ENCODE data around the gene SCFD1. TPM values are rescaled to one million over a fixed set of nuclear protein-coding genes. Genes with fewer than 3 reads are reported as not detected.

Gene SCFD1
- total and polyA plus RNA-seq, 8 donors: 28.1 to 247 (median 71.0) TPM

DNA sequence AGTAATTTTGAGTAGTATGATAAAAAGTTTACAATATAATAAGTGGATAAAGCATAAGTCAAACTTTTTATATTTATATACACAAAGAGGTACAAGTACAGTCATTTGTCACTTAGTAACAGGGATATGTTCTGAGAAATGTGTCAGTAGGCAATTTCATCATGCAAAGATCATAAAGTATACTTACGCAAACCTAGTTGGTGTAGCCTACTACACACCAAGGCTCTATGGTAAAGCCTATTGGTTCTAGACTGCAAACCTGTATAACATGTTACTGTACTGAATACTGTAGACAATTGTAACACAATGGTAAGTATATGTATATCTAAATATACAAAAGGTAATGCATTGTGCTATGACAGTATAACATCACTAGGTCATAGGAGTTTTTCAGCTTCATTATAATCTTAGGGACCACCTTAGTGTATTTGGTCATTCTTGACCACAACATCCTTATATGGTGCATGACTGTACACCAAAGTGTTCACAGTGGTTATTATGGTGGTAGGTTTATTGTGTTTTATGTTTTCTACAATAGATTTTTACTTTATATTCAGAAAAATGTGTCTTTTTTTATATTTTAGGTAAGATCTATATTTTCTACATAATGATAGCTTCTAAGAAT, 14.9 kb upstream of the SCFD1 start:
- no peak overlapping the region for H3K27ac ChIP-seq
- H3K9me3 ChIP-seq: no peaks in the 10 kb centered on the region
- WGBS, 5 donors: 95 to 100% (median 97%) methylated on average over 1 of the region's 1 CpG
- peaks cover 8 to 17% (median 16%) of the 10 kb centered on the region in 4 donors for H3K4me1 ChIP-seq
- no peak for TF ChIP-seq POLR2AphosphoS5 (IDR thresholded peaks at IDR 0.05)
- TF ChIP-seq, protein P1, sequence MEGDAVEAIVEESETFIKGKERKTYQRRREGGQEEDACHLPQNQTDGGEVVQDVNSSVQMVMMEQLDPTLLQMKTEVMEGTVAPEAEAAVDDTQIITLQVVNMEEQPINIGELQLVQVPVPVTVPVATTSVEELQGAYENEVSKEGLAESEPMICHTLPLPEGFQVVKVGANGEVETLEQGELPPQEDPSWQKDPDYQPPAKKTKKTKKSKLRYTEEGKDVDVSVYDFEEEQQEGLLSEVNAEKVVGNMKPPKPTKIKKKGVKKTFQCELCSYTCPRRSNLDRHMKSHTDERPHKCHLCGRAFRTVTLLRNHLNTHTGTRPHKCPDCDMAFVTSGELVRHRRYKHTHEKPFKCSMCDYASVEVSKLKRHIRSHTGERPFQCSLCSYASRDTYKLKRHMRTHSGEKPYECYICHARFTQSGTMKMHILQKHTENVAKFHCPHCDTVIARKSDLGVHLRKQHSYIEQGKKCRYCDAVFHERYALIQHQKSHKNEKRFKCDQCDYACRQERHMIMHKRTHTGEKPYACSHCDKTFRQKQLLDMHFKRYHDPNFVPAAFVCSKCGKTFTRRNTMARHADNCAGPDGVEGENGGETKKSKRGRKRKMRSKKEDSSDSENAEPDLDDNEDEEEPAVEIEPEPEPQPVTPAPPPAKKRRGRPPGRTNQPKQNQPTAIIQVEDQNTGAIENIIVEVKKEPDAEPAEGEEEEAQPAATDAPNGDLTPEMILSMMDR (IDR thresholded peaks at IDR 0.05): no peak
- TF ChIP-seq EP300 (IDR thresholded peaks at IDR 0.05): no peak
- no peak for TF ChIP-seq POLR2A (IDR thresholded peaks at IDR 0.05)
- H3K36me3 ChIP-seq: peaks cover 10 to 51% (median 37%) of the 10 kb centered on the region in 4 donors
- H3K27me3 ChIP-seq: no peaks in the 10 kb centered on the region
- H3K4me3 ChIP-seq: no peak overlapping the region
- no peak for DNase-seq
- intact Hi-C loops (cut with DNase I; ENCODE audit: low total_unique reads): no loop called here

DNA sequence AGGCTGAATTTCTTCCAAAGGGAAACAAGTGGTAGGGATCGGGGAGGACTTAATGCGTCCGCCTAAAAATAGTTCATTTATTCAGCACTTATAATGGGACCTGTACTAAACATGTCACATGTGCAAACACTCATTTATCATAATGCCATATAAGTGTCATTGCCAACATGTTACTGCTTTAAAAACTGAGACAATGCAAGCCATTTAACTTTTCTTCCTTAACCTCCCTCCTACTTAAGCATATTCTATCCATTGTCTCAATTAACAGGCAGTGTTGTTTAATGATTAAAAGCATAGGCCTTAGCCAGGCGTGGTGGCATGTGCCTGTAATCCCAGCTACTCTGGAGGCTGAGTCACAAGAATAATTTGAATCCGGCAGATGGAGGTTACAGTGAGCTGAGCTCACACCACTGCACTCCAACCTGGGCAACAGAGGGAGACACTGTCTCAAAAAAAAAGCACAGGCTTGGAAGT, 13.5 kb upstream of the SCFD1 start:
- TF ChIP-seq, protein P1 (IDR thresholded peaks at IDR 0.05): peak in 1 of 7 experiments; percentile 9
- TF ChIP-seq EP300 (IDR thresholded peaks at IDR 0.05) (no peak), POLR2AphosphoS5 (IDR thresholded peaks at IDR 0.05) (no peak), POLR2A (IDR thresholded peaks at IDR 0.05) (no peak)
- intact Hi-C loops (cut with DNase I; ENCODE audit: low total_unique reads): no loop called here
- H3K4me1 ChIP-seq: peaks cover 8 to 17% (median 16%) of the 10 kb centered on the region in 4 donors
- no peak overlapping the region for H3K4me3 ChIP-seq
- peaks cover 5 to 38% (median 24%) of the 10 kb centered on the region in 4 donors for H3K36me3 ChIP-seq
- H3K27me3 ChIP-seq: no peaks in the 10 kb centered on the region
- DNase-seq: peak in 1 of 2 donors; percentile 51
- no peaks in the 10 kb centered on the region for H3K9me3 ChIP-seq
- H3K27ac ChIP-seq: no peak overlapping the region
- 63 to 76% (median 71%) methylated on average over 5 of the region's 5 CpGs for WGBS, 5 donors

DNA sequence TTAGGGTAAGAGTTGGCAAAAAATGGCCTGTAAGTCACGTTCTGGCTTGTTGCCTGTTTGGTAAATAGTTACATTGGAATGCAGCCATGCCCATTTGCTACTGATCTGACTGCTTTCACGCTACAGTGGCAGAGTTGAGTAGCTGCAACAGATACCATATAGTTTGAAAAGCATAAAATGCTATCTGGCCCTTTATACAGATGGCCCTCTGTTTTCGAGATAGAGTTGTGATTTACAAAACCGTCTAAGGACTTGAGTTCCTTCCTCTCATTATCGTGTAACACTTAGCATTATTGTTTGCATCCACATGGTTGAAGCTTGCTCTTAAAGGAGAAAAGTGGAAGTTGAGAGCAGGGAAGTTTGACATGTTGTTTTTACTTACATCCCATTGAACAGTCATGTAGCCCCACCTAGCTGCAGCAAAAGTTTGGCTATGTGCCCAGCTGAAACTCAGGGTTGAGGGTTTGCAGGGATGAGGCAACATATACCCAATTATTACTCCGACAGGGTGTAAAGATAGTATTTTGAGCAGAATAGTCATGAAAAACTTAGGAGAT, 11.3 kb upstream of the SCFD1 start:
- peaks cover 0 to 23% (median 11%) of the 10 kb centered on the region in 4 donors for H3K36me3 ChIP-seq
- peak overlapping the region in 1 of 5 donors; percentile 1 for H3K27ac ChIP-seq
- H3K4me1 ChIP-seq: peaks cover 8 to 17% (median 16%) of the 10 kb centered on the region in 4 donors
- no peak overlapping the region for H3K4me3 ChIP-seq
- peak; percentile 60 to 88 for DNase-seq
- intact Hi-C loops (cut with DNase I; ENCODE audit: low total_unique reads): no loop called here
- H3K27me3 ChIP-seq: no peaks in the 10 kb centered on the region
- WGBS, 5 donors: 17 to 29% (median 27%) methylated on average over 6 of the region's 6 CpGs
- no peaks in the 10 kb centered on the region for H3K9me3 ChIP-seq
- TF ChIP-seq, protein P1 (IDR thresholded peaks at IDR 0.05): peak in 1 of 7 experiments; percentile 32
- TF ChIP-seq EP300 (IDR thresholded peaks at IDR 0.05) (no peak), POLR2A (IDR thresholded peaks at IDR 0.05) (no peak), POLR2AphosphoS5 (IDR thresholded peaks at IDR 0.05) (peak in 1 of 3 donors; percentile 21)

DNA sequence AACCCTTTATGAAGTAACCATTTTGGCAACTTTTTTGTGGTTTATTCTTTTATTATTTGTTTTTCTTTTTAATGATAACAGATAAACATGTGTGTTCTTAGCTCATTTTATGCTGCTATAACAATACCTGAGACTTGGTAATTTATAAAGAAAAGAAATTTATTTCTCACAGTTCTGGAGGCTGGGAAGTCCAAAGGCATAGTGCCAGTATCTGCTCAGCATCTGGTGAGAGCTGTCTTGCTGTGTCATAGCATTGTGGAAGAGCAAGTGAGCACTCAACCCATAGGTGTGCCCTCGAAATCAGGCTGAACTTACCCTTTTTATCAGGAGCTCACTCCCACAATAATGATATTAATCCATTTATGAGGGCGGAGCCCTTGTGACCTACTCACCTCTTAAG, 8.0 kb upstream of the SCFD1 start:
- intact Hi-C loops (cut with DNase I; ENCODE audit: low total_unique reads): no loop called here
- Histone ChIP-seq H3K27ac (no peak overlapping the region), H3K4me3 (no peak overlapping the region), H3K36me3 (peaks cover 0 to 17% (median 8%) of the 10 kb centered on the region in 4 donors), H3K27me3 (no peaks in the 10 kb centered on the region), H3K9me3 (no peaks in the 10 kb centered on the region), H3K4me1 (peaks cover 8 to 17% (median 14%) of the 10 kb centered on the region in 4 donors)
- WGBS, 5 donors: 92 to 98% (median 94%) methylated on average over 2 of the region's 2 CpGs
- TF ChIP-seq POLR2A (IDR thresholded peaks at IDR 0.05): no peak
- TF ChIP-seq POLR2AphosphoS5 (IDR thresholded peaks at IDR 0.05): no peak
- TF ChIP-seq, protein P1 (IDR thresholded peaks at IDR 0.05): no peak
- TF ChIP-seq EP300 (IDR thresholded peaks at IDR 0.05): no peak
- DNase-seq: no peak
